Breast epithelium (tissue), 4 donors: ENCODE results near the gene DHDH. TPM values are rescaled to one million over a fixed set of nuclear protein-coding genes. Genes with fewer than 3 reads are reported as not detected.
"Not testable (repeated sequence)": the region's sequence is repeated elsewhere in the genome, so short reads cannot be mapped to it uniquely, and the experiment has no call there.

Experiments used
- DNase-seq, 2 donors: peaks; one replicate each; pipeline ENCODE4 v3.0.0-alpha.2; 2019; ENCODE audit warnings: low spot score in 2 of 2
- H3K27ac ChIP-seq, 2 donors: fragments of 200-600 bp; sonication (generic) in 1 of 2; one replicate each; pipeline ENCODE4 v1.5.1; 2016 to 2019; ENCODE audit warnings: mild to moderate bottlenecking in 1 of 2
- H3K27me3 ChIP-seq, 2 donors: fragments of 200-600 bp; sonication (generic) in 1 of 2; one replicate each; pipeline versions ENCODE4 v1.5.1 to v1.6.0; 2017 to 2019; ENCODE audit warnings: control low read depth in 1 of 2, mild to moderate bottlenecking in 1 of 2
- H3K36me3 ChIP-seq: fragments of 200-600 bp; one replicate; pipeline ENCODE4 v1.5.1; 2019
- H3K4me1 ChIP-seq, 2 donors: fragments of 200-600 bp; sonication (generic); one replicate each; pipeline ENCODE4 v1.5.1; 2016 to 2019; ENCODE audit warnings: control low read depth in 1 of 2
- H3K4me3 ChIP-seq, 3 donors: fragments of 200-600 bp; sonication (generic); 1 replicate in 2 of 3; 2 replicates in 1 of 3; pipeline ENCODE4 v1.5.1; 2016 to 2019; ENCODE audit warnings: mild to moderate bottlenecking in 3 of 3, moderate library complexity in 2 of 3
- H3K9me3 ChIP-seq, 2 donors: fragments of 200-600 bp; sonication (generic) in 1 of 2; one replicate each; pipeline ENCODE4 v1.5.1; 2016 to 2019; ENCODE audit warnings: control low read depth in 1 of 2
- CTCF ChIP-seq, 3 donors: fragments of 450-650 bp; IDR thresholded peaks; one replicate each; pipeline ENCODE4 v1.5.1; 2016 to 2017; ENCODE audit warnings: antibody characterized with exemption in 3 of 3, mild to moderate bottlenecking in 3 of 3, moderate library complexity in 3 of 3
- POLR2A ChIP-seq: fragments of 450-650 bp; IDR thresholded peaks from one replicate; pipeline ENCODE4 v1.6.1; 2016; ENCODE audit warnings: antibody characterized with exemption, mild to moderate bottlenecking, moderate library complexity
- POLR2AphosphoS5 ChIP-seq, 3 donors: sonication (generic); formaldehyde crosslinking; IDR thresholded peaks; one replicate each; pipeline ENCODE4 v1.6.1; 2017; ENCODE audit warnings: antibody characterized with exemption in 3 of 3
- intact Hi-C: fragments of 100-400 bp; cut with DNase I; formaldehyde crosslinking; loops from one replicate; pipeline ENCODE4 v1.15.1; 2023; ENCODE audit warnings: low total_unique reads
- total RNA-seq, 3 donors: library from RNA; depleted of rRNA; stranded (reverse); fragments of >200 nt; gene quantifications; one replicate each; pipeline ENCODE4 v1.1.0, GENCODE V29; 2016

DHDH gene
- total RNA-seq, 3 donors from 2014 or later: 0.96 to 1.3 TPM; not detected in 1

- intact Hi-C loops: loop anchor here (1.0 kb wide), 1 partner anchor 27 kb away; no protein-coding TSS in a partner anchor
- DNase-seq: peak in 1 of 2 donors; percentile 32
- H3K27ac ChIP-seq: peak overlapping the region; percentile 87 to 89
- TF ChIP-seq POLR2A: no peak
- no peak for TF ChIP-seq POLR2AphosphoS5 (IDR thresholded peaks at IDR 0.05)
- no peak for TF ChIP-seq CTCF (IDR thresholded peaks at IDR 0.05)
- no peaks in the 10 kb centered on the region for H3K27me3 ChIP-seq
- peak overlapping the region; percentile 75 to 83 (median 76) for H3K4me3 ChIP-seq
- no peaks in the 10 kb centered on the region for H3K9me3 ChIP-seq
- no peaks in the 10 kb centered on the region for H3K36me3 ChIP-seq
- H3K4me1 ChIP-seq: peaks cover 5 to 17% of the 10 kb centered on the region in 2 donors
These were observed 32.8 kb upstream of the DHDH start for GRCh38 chr19:48900477-48901406.

GRCh38 chr19:48902291-48902690 is 31.2 kb upstream of the DHDH start:
- H3K36me3 ChIP-seq, DNase-seq, H3K27ac ChIP-seq, H3K9me3 ChIP-seq, H3K4me3 ChIP-seq, H3K27me3 ChIP-seq, intact Hi-C loops: not testable (repeated sequence)
- peaks cover 5 to 17% of the 10 kb centered on the region in 2 donors for H3K4me1 ChIP-seq

- intact Hi-C loops, H3K9me3 ChIP-seq, H3K27me3 ChIP-seq, H3K4me3 ChIP-seq, H3K36me3 ChIP-seq, DNase-seq, H3K27ac ChIP-seq: not testable (repeated sequence)
- peaks cover 5 to 17% of the 10 kb centered on the region in 2 donors for H3K4me1 ChIP-seq
These were observed 29.7 kb upstream of the DHDH start for GRCh38 chr19:48903788-48904187.

GRCh38 chr19:48905664-48906063 is 27.8 kb upstream of the DHDH start:
- Histone ChIP-seq H3K27ac (no peak overlapping the region), H3K4me3 (no peak overlapping the region), H3K9me3 (no peaks in the 10 kb centered on the region), H3K4me1 (peaks cover 5 to 17% of the 10 kb centered on the region in 2 donors), H3K36me3 (no peaks in the 10 kb centered on the region), H3K27me3 (no peaks in the 10 kb centered on the region)
- no peak for DNase-seq
- intact Hi-C loops: no loop called here
- no peak for TF ChIP-seq POLR2A
- no peak for TF ChIP-seq POLR2AphosphoS5 (IDR thresholded peaks at IDR 0.05)
- TF ChIP-seq CTCF (IDR thresholded peaks at IDR 0.05): no peak

GRCh38 chr19:48906324-48906723 is 27.2 kb upstream of the DHDH start:
- no peaks in the 10 kb centered on the region for H3K36me3 ChIP-seq
- TF ChIP-seq POLR2AphosphoS5 (IDR thresholded peaks at IDR 0.05): no peak
- no peak for TF ChIP-seq POLR2A
- TF ChIP-seq CTCF (IDR thresholded peaks at IDR 0.05): no peak
- H3K27me3 ChIP-seq: no peaks in the 10 kb centered on the region
- H3K9me3 ChIP-seq: no peaks in the 10 kb centered on the region
- no peak overlapping the region for H3K27ac ChIP-seq
- H3K4me1 ChIP-seq: peaks cover 4 to 11% of the 10 kb centered on the region in 2 donors
- intact Hi-C loops: no loop called here
- H3K4me3 ChIP-seq: no peak overlapping the region
- DNase-seq: no peak

GRCh38 chr19:48907671-48908070 is 25.8 kb upstream of the DHDH start:
- Histone ChIP-seq H3K4me1 (peaks cover 0 to 4% of the 10 kb centered on the region in 2 donors), H3K27ac (peak overlapping the region in 1 of 2 donors; percentile 68), H3K9me3 (no peaks in the 10 kb centered on the region), H3K36me3 (no peaks in the 10 kb centered on the region), H3K4me3 (no peak overlapping the region), H3K27me3 (no peaks in the 10 kb centered on the region)
- TF ChIP-seq POLR2A: no peak
- TF ChIP-seq CTCF (IDR thresholded peaks at IDR 0.05): no peak
- no peak for TF ChIP-seq POLR2AphosphoS5 (IDR thresholded peaks at IDR 0.05)
- no peak for DNase-seq
- intact Hi-C loops: no loop called here

GRCh38 chr19:48909424-48910077 is 23.9 kb upstream of the DHDH start:
- H3K9me3 ChIP-seq, intact Hi-C loops, H3K36me3 ChIP-seq, H3K27me3 ChIP-seq, H3K4me1 ChIP-seq, DNase-seq, H3K4me3 ChIP-seq: not testable (repeated sequence)
- peak overlapping the region in 1 of 2 donors; percentile 58 for H3K27ac ChIP-seq
